ENCODE measurements around the gene KCTD4. TPM values are rescaled to one million over a fixed set of nuclear protein-coding genes. Genes with fewer than 3 reads are reported as not detected.

KCTD4 gene
- total RNA-seq, 4 donors from 2014 or later, result not detected

DNA sequence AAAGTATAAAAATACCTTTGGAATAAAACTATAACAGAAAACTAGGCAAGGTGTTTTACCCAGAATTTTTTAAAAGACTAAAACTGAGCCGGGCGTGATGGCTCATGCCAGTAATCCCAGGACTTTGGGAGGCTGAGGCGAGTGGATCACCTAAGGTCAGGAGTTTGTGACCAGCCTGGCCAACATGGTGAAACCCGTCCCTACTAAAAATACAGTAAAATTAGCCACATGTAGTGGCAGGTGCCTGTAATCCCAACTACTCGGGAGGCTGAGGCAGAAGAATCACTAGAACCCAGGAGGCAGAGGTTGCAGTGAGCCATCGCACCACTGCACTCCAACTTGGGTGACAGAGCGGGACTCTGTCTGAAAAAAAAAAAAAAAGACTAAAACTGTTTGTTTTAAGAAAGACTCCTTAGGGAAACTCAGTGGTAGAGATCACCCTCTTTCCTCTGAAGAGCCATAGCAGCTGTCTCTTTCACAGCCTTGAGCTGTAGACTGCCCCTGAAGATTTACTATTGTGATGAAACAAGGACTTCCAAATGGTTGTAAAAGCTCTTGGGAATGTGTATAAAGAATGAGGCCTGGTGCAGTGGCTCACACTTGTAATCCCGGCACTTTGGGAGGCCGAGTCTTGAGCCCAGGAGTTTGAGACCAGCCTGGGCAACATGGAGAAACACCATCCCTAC lies 14.7 kb upstream of the KCTD4 start:
- intact Hi-C loops (cut with DNase I; ENCODE audit: low total_unique reads), result no loop called here
- ATAC-seq (peak; percentile 30 to 54), DNase-seq (peak in 1 of 2 donors; percentile 48)
- Histone ChIP-seq H3K27me3 (no peaks in the 10 kb centered on the region), H3K36me3 (no peaks in the 10 kb centered on the region), H3K4me1 (peaks cover 19 to 30% of the 10 kb centered on the region in 2 donors), H3K27ac (peak overlapping the region in 3 of 4 donors; percentile 16 to 77 (median 47)), H3K4me3 (no peak overlapping the region), H3K9me3 (no peaks in the 10 kb centered on the region)
- in situ Hi-C loops (cut with MboI; ENCODE audit: low sequenced_read_pairs in 4 of 4), result no loop called here
- no peak for TF ChIP-seq POLR2A (IDR thresholded peaks at IDR 0.05)
- TF ChIP-seq, protein P1, sequence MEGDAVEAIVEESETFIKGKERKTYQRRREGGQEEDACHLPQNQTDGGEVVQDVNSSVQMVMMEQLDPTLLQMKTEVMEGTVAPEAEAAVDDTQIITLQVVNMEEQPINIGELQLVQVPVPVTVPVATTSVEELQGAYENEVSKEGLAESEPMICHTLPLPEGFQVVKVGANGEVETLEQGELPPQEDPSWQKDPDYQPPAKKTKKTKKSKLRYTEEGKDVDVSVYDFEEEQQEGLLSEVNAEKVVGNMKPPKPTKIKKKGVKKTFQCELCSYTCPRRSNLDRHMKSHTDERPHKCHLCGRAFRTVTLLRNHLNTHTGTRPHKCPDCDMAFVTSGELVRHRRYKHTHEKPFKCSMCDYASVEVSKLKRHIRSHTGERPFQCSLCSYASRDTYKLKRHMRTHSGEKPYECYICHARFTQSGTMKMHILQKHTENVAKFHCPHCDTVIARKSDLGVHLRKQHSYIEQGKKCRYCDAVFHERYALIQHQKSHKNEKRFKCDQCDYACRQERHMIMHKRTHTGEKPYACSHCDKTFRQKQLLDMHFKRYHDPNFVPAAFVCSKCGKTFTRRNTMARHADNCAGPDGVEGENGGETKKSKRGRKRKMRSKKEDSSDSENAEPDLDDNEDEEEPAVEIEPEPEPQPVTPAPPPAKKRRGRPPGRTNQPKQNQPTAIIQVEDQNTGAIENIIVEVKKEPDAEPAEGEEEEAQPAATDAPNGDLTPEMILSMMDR (IDR thresholded peaks at IDR 0.05 in 4 of 5, conservative IDR thresholded peaks at IDR 0.05 in 1 of 5), result no peak

GRCh38 chr13:45209229-45209628 lies 8.4 kb upstream of the KCTD4 start:
- Histone ChIP-seq H3K9me3 (no peaks in the 10 kb centered on the region), H3K4me1 (peaks cover 14 to 21% of the 10 kb centered on the region in 2 donors), H3K27me3 (no peaks in the 10 kb centered on the region), H3K36me3 (no peaks in the 10 kb centered on the region), H3K4me3 (no peak overlapping the region), H3K27ac (peak overlapping the region in 1 of 4 donors; percentile 69)
- in situ Hi-C loops (cut with MboI; ENCODE audit: low sequenced_read_pairs in 4 of 4) (no loop called here), intact Hi-C loops (cut with DNase I; ENCODE audit: low total_unique reads) (loop anchor here (5.0 kb wide), 1 partner anchor 98 kb away; no protein-coding TSS in a partner anchor)
- ATAC-seq (no peak), DNase-seq (no peak)
- TF ChIP-seq, protein P1 (IDR thresholded peaks at IDR 0.05 in 4 of 5, conservative IDR thresholded peaks at IDR 0.05 in 1 of 5), result no peak
- no peak for TF ChIP-seq POLR2A (IDR thresholded peaks at IDR 0.05)

GRCh38 chr13:45208132-45208531 lies 7.3 kb upstream of the KCTD4 start:
- DNase-seq, result no peak
- Histone ChIP-seq H3K36me3 (no peaks in the 10 kb centered on the region), H3K27ac (peak overlapping the region in 3 of 4 donors; percentile 69 to 79 (median 71)), H3K27me3 (no peaks in the 10 kb centered on the region), H3K9me3 (no peaks in the 10 kb centered on the region), H3K4me1 (peaks cover 14 to 21% of the 10 kb centered on the region in 2 donors), H3K4me3 (no peak overlapping the region)
- intact Hi-C loops (cut with DNase I; ENCODE audit: low total_unique reads), result loop anchor here (5.0 kb wide), 1 partner anchor 99 kb away; no protein-coding TSS in a partner anchor
- TF ChIP-seq, protein P1 (IDR thresholded peaks at IDR 0.05 in 4 of 5, conservative IDR thresholded peaks at IDR 0.05 in 1 of 5), result no peak
- no peak for TF ChIP-seq POLR2A (IDR thresholded peaks at IDR 0.05)
- no peak for ATAC-seq
- in situ Hi-C loops (cut with MboI; ENCODE audit: low sequenced_read_pairs in 4 of 4), result no loop called here

GRCh38 chr13:45207319-45207718 lies 6.5 kb upstream of the KCTD4 start:
- ATAC-seq (peak; percentile 39 to 70), DNase-seq (no peak)
- Histone ChIP-seq H3K27ac (peak overlapping the region; percentile 69 to 79 (median 72)), H3K27me3 (no peaks in the 10 kb centered on the region), H3K9me3 (no peaks in the 10 kb centered on the region), H3K4me1 (peaks cover 14 to 21% of the 10 kb centered on the region in 2 donors), H3K4me3 (peak overlapping the region in 2 of 4 donors; percentile 11 to 23), H3K36me3 (no peaks in the 10 kb centered on the region)
- intact Hi-C loops (cut with DNase I; ENCODE audit: low total_unique reads), result loop anchor here (5.0 kb wide), 1 partner anchor 100 kb away; no protein-coding TSS in a partner anchor
- TF ChIP-seq, protein P1 (IDR thresholded peaks at IDR 0.05 in 4 of 5, conservative IDR thresholded peaks at IDR 0.05 in 1 of 5), result no peak
- no peak for TF ChIP-seq POLR2A (IDR thresholded peaks at IDR 0.05)
- in situ Hi-C loops (cut with MboI; ENCODE audit: low sequenced_read_pairs in 4 of 4), result no loop called here

Measured in gastrocnemius medialis (tissue), 4 donors.